ENCODE results near the gene RPP30. TPM values are rescaled to one million over a fixed set of nuclear protein-coding genes. Genes with fewer than 3 reads are reported as not detected.
"Not testable (repeated sequence)": the region's sequence is repeated elsewhere in the genome, so short reads cannot be mapped to it uniquely, and the experiment has no call there.

The RPP30 gene
- total RNA-seq, 1 donor from 2014 or later = 8.4 TPM

GRCh38 chr10:90866050-90866598 is 5.7 kb upstream of the RPP30 start:
- ATAC-seq (no peak), DNase-seq (ENCODE audit: low spot score) (no peak)

- ATAC-seq (peak; percentile 57), DNase-seq (ENCODE audit: low spot score) (peak; percentile 46)
Observed at GRCh38 chr10:90871279-90871765, 452 bp upstream of the RPP30 start.

- ATAC-seq (no peak), DNase-seq (ENCODE audit: low spot score) (no peak)
Observed at GRCh38 chr10:90872648-90873020, 860 bp downstream of the RPP30 start.

GRCh38 chr10:90879062-90879461 is 7.3 kb downstream of the RPP30 start:
- no peak for ATAC-seq

GRCh38 chr10:90880059-90880719 is 8.4 kb downstream of the RPP30 start:
- not testable (repeated sequence) for DNase-seq (ENCODE audit: low spot score)
- ATAC-seq = peak; percentile 65

More at GRCh38 chr10:90879062-90879461, 7.3 kb downstream of the RPP30 start:
- no peak for DNase-seq (ENCODE audit: low spot score)

GRCh38 chr10:90884431-90884830 is 12.7 kb downstream of the RPP30 start:
- ATAC-seq = no peak
- no peak for DNase-seq (ENCODE audit: low spot score)

- ATAC-seq (no peak), DNase-seq (ENCODE audit: low spot score) (no peak)
Observed at GRCh38 chr10:90885176-90885575, 13.4 kb downstream of the RPP30 start.

- ATAC-seq (peak; percentile 91), DNase-seq (ENCODE audit: low spot score) (peak; percentile 74)
Observed at GRCh38 chr10:90887555-90887954, 15.8 kb downstream of the RPP30 start.

GRCh38 chr10:90888387-90888786 is 16.6 kb downstream of the RPP30 start:
- ATAC-seq (no peak), DNase-seq (ENCODE audit: low spot score) (no peak)

- ATAC-seq (no peak), DNase-seq (ENCODE audit: low spot score) (no peak)
Observed at GRCh38 chr10:90889636-90890035, 17.9 kb downstream of the RPP30 start.

- ATAC-seq = no peak
Observed at GRCh38 chr10:90890347-90890746, 18.6 kb downstream of the RPP30 start.

GRCh38 chr10:90893190-90893589 is 21.4 kb downstream of the RPP30 start:
- DNase-seq (ENCODE audit: low spot score) (no peak), ATAC-seq (no peak)

More at GRCh38 chr10:90890347-90890746, 18.6 kb downstream of the RPP30 start:
- DNase-seq (ENCODE audit: low spot score) = no peak

- not testable (repeated sequence) for DNase-seq (ENCODE audit: low spot score); ATAC-seq
Observed at GRCh38 chr10:90896916-90897315, 25.1 kb downstream of the RPP30 start.

GRCh38 chr10:90905925-90906324 is 34.2 kb downstream of the RPP30 start:
- ATAC-seq (no peak), DNase-seq (ENCODE audit: low spot score) (no peak)

- no peak for DNase-seq (ENCODE audit: low spot score)
- no peak for ATAC-seq
Observed at GRCh38 chr10:90906596-90906995, 34.8 kb downstream of the RPP30 start.

- DNase-seq (ENCODE audit: low spot score) = peak; percentile 48
Observed at GRCh38 chr10:90911133-90912051, 39.6 kb downstream of the RPP30 start.

GRCh38 chr10:90912174-90912573 is 40.4 kb downstream of the RPP30 start:
- DNase-seq (ENCODE audit: low spot score) (no peak), ATAC-seq (no peak)

More at GRCh38 chr10:90911133-90912051, 39.6 kb downstream of the RPP30 start:
- ATAC-seq = peak; percentile 99

GRCh38 chr10:90912854-90913479 is 41.2 kb downstream of the RPP30 start:
- no peak for DNase-seq (ENCODE audit: low spot score)
- ATAC-seq = no peak

- DNase-seq (ENCODE audit: low spot score) = no peak
- ATAC-seq = no peak
Observed at GRCh38 chr10:90913774-90914420, 42.1 kb downstream of the RPP30 start.

- no peak for DNase-seq (ENCODE audit: low spot score)
- ATAC-seq = no peak
Observed at GRCh38 chr10:90914992-90915765, 43.4 kb downstream of the RPP30 start.
